ENCODE data around the gene AGBL3. TPM values are rescaled to one million over a fixed set of nuclear protein-coding genes. Genes with fewer than 3 reads are reported as not detected.

Gene AGBL3
- total RNA-seq, 1 donor = 2.1 TPM

DNA sequence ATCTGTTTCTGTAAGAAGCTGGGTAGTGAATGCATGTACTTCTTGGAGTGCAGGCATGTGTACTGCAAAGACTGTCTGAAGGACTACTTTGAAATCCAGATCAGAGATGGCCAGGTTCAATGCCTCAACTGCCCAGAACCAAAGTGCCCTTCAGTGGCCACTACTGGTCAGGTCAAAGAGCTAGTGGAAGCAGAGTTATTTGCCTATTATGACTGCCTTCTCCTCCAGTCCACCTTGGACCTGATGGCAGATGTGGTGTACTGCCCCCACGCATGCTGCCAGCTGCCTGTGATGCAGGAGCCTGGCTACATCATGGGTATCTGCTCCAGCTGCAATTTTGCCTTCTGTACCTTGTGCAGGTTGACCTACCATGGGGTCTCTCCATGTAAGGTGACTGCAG, 142.6 kb downstream of the AGBL3 start:
- H3K9me3 ChIP-seq (ENCODE audit: low read depth, low read length) = peaks cover 10% of the 10 kb centered on the region
- H3K4me1 ChIP-seq (ENCODE audit: insufficient read depth, low read length) = no peaks in the 10 kb centered on the region
- H3K27me3 ChIP-seq (ENCODE audit: insufficient read depth, low read length) = no peaks in the 10 kb centered on the region
- H3K4me3 ChIP-seq (ENCODE audit: low read length) = no peak overlapping the region

GRCh38 chr7:135129579-135129978, 143.3 kb downstream of the AGBL3 start:
- H3K4me1 ChIP-seq (ENCODE audit: insufficient read depth, low read length) = no peaks in the 10 kb centered on the region
- peaks cover 10% of the 10 kb centered on the region for H3K9me3 ChIP-seq (ENCODE audit: low read depth, low read length)
- no peak overlapping the region for H3K4me3 ChIP-seq (ENCODE audit: low read length)
- no peaks in the 10 kb centered on the region for H3K27me3 ChIP-seq (ENCODE audit: insufficient read depth, low read length)

GRCh38 chr7:135143885-135144668, 157.8 kb downstream of the AGBL3 start:
- Histone ChIP-seq H3K4me1 (ENCODE audit: insufficient read depth, low read length) (peaks cover 12% of the 10 kb centered on the region), H3K4me3 (ENCODE audit: low read length) (no peak overlapping the region), H3K27me3 (ENCODE audit: insufficient read depth, low read length) (no peaks in the 10 kb centered on the region), H3K9me3 (ENCODE audit: low read depth, low read length) (no peaks in the 10 kb centered on the region)

- peaks cover 40% of the 10 kb centered on the region for H3K4me1 ChIP-seq (ENCODE audit: insufficient read depth, low read length)
- no peaks in the 10 kb centered on the region for H3K27me3 ChIP-seq (ENCODE audit: insufficient read depth, low read length)
- peak overlapping the region; percentile 64 for H3K4me3 ChIP-seq (ENCODE audit: low read length)
- H3K9me3 ChIP-seq (ENCODE audit: low read depth, low read length) = no peaks in the 10 kb centered on the region
Measured at GRCh38 chr7:135147341-135147898, 161.1 kb downstream of the AGBL3 start.

- peak within 1 kb of the TSS; percentile 64 for H3K4me3 ChIP-seq (ENCODE audit: low read length)
- H3K27me3 ChIP-seq (ENCODE audit: insufficient read depth, low read length) = no peaks in the 10 kb centered on the region
- H3K4me1 ChIP-seq (ENCODE audit: insufficient read depth, low read length) = peaks cover 46% of the 10 kb centered on the region
- H3K9me3 ChIP-seq (ENCODE audit: low read depth, low read length) = no peaks in the 10 kb centered on the region
Measured at GRCh38 chr7:135147899-135148721, 161.8 kb downstream of the AGBL3 start, which contains the start of gene TMEM140. Gene TMEM140 (plus strand): TSS chr7:135148072. CDS start chr7:135164442, 16,370 bp downstream.

GRCh38 chr7:135150072-135150782, 163.9 kb downstream of the AGBL3 start:
- no peaks in the 10 kb centered on the region for H3K27me3 ChIP-seq (ENCODE audit: insufficient read depth, low read length)
- peaks cover 46% of the 10 kb centered on the region for H3K4me1 ChIP-seq (ENCODE audit: insufficient read depth, low read length)
- peaks cover 4% of the 10 kb centered on the region for H3K9me3 ChIP-seq (ENCODE audit: low read depth, low read length)
- H3K4me3 ChIP-seq (ENCODE audit: low read length) = peak overlapping the region; percentile 16

DNA sequence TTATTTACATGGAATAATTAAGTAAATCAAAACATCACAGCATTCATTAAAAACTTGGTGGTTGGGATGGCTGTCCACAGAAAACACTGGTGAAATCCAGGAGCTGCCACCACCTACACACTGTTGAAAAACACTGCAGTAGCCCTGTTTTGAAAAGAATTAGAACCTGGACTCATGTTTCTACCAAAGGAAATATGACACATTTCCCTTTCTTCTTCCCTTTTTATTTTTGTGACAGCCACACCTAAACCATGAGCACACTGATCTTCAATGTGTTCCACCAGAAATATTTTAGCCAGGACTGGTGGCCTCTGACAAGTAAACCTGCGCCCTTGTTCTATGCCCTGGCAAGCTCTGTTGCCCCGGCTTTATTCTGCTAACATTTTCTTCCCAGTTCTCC, 164.8 kb downstream of the AGBL3 start:
- peaks cover 46% of the 10 kb centered on the region for H3K4me1 ChIP-seq (ENCODE audit: insufficient read depth, low read length)
- peaks cover 13% of the 10 kb centered on the region for H3K9me3 ChIP-seq (ENCODE audit: low read depth, low read length)
- H3K4me3 ChIP-seq (ENCODE audit: low read length) = no peak overlapping the region
- H3K27me3 ChIP-seq (ENCODE audit: insufficient read depth, low read length) = no peaks in the 10 kb centered on the region

DNA sequence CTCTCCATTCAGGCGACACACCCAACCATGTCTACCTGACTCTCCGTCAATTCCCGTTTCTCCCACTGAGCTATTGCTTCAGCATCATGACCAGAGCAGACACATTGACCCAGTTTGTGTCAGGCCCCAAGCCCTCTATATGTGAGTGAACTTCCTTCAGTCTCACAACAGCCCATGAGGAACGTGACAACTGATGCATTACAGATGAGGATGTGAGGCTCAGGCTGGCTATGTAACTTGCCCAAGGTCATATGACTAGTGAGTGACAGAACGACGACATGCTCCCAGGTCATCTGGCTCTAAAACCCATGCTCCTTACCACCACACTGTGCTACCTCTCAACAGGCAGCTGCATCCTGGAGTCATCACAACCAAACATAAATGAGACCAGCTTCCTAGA, 165.2 kb downstream of the AGBL3 start:
- Histone ChIP-seq H3K27me3 (ENCODE audit: insufficient read depth, low read length) (no peaks in the 10 kb centered on the region), H3K4me1 (ENCODE audit: insufficient read depth, low read length) (peaks cover 46% of the 10 kb centered on the region), H3K9me3 (ENCODE audit: low read depth, low read length) (peaks cover 17% of the 10 kb centered on the region), H3K4me3 (ENCODE audit: low read length) (no peak overlapping the region)

GRCh38 chr7:135152442-135152841, 166.1 kb downstream of the AGBL3 start:
- no peaks in the 10 kb centered on the region for H3K27me3 ChIP-seq (ENCODE audit: insufficient read depth, low read length)
- H3K4me1 ChIP-seq (ENCODE audit: insufficient read depth, low read length) = peaks cover 45% of the 10 kb centered on the region
- peaks cover 18% of the 10 kb centered on the region for H3K9me3 ChIP-seq (ENCODE audit: low read depth, low read length)
- H3K4me3 ChIP-seq (ENCODE audit: low read length) = no peak overlapping the region

GRCh38 chr7:135154734-135155133, 168.4 kb downstream of the AGBL3 start:
- Histone ChIP-seq H3K27me3 (ENCODE audit: insufficient read depth, low read length) (no peaks in the 10 kb centered on the region), H3K9me3 (ENCODE audit: low read depth, low read length) (peaks cover 18% of the 10 kb centered on the region), H3K4me3 (ENCODE audit: low read length) (no peak overlapping the region), H3K4me1 (ENCODE audit: insufficient read depth, low read length) (peaks cover 45% of the 10 kb centered on the region)

GRCh38 chr7:135156290-135156689, 170.0 kb downstream of the AGBL3 start:
- peaks cover 18% of the 10 kb centered on the region for H3K9me3 ChIP-seq (ENCODE audit: low read depth, low read length)
- H3K27me3 ChIP-seq (ENCODE audit: insufficient read depth, low read length) = no peaks in the 10 kb centered on the region
- H3K4me1 ChIP-seq (ENCODE audit: insufficient read depth, low read length) = peaks cover 46% of the 10 kb centered on the region
- H3K4me3 ChIP-seq (ENCODE audit: low read length) = no peak overlapping the region

DNA sequence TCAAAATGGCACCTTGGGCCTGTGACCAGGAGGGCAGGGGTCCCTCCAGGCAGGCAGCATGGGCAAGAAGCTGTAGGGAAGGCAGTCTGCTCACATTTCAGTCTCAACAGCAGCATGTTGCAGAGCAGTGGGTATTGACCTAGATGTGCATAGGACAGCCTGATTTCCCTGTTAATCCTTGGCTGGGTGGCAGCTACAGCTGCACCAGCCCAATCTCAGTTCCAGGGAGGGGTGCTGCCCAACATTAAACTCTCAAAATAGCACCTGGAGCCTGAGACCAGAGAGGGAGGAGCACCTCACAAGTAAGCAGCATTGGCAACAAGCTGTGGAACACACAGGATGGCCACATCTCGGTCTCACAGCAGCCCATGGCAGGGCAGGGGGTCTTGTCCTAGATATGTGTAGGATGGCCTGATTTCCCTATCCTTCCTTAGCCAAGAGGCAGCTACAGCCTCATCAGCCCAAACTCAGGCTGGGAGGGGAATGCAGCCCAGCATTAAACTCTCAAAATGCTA, 171.9 kb downstream of the AGBL3 start:
- H3K27me3 ChIP-seq (ENCODE audit: insufficient read depth, low read length) = no peaks in the 10 kb centered on the region
- H3K4me1 ChIP-seq (ENCODE audit: insufficient read depth, low read length) = peaks cover 39% of the 10 kb centered on the region
- peaks cover 18% of the 10 kb centered on the region for H3K9me3 ChIP-seq (ENCODE audit: low read depth, low read length)
- no peak overlapping the region for H3K4me3 ChIP-seq (ENCODE audit: low read length)

GRCh38 chr7:135158874-135159273, 172.6 kb downstream of the AGBL3 start:
- peaks cover 18% of the 10 kb centered on the region for H3K9me3 ChIP-seq (ENCODE audit: low read depth, low read length)
- no peaks in the 10 kb centered on the region for H3K27me3 ChIP-seq (ENCODE audit: insufficient read depth, low read length)
- H3K4me3 ChIP-seq (ENCODE audit: low read length) = no peak overlapping the region
- H3K4me1 ChIP-seq (ENCODE audit: insufficient read depth, low read length) = peaks cover 39% of the 10 kb centered on the region

- Histone ChIP-seq H3K9me3 (ENCODE audit: low read depth, low read length) (peaks cover 18% of the 10 kb centered on the region), H3K4me1 (ENCODE audit: insufficient read depth, low read length) (peaks cover 39% of the 10 kb centered on the region), H3K4me3 (ENCODE audit: low read length) (no peak overlapping the region), H3K27me3 (ENCODE audit: insufficient read depth, low read length) (no peaks in the 10 kb centered on the region)
Measured at GRCh38 chr7:135159359-135160085, 173.2 kb downstream of the AGBL3 start.

All from mononuclear cell (primary cell).